Left lung (tissue), 10 donors: ENCODE data around the gene PTH1R. TPM values are rescaled to one million over a fixed set of nuclear protein-coding genes. Genes with fewer than 3 reads are reported as not detected.

Source experiments
- ATAC-seq: fragments of 200-7000 bp; cut with Tn5 transposase; one replicate; pipeline ENCODE4 v1.9.1; 2020; ENCODE audit warnings: moderate library complexity
- DNase-seq, 4 donors: peaks; one replicate each; pipeline ENCODE4 v3.0.0-alpha.2; 2013 to 2020
- H3K27ac ChIP-seq, 2 donors: fragments of 200-600 bp; sonication (generic) in 1 of 2; one replicate each; pipeline versions ENCODE4 v1.5.0 to v1.8.0; 2020 to 2021
- H3K27me3 ChIP-seq, 2 donors: fragments of 200-600 bp; sonication (generic) in 1 of 2; one replicate each; pipeline versions ENCODE4 v1.5.0 to v1.8.0; 2020 to 2021
- H3K36me3 ChIP-seq, 2 donors: fragments of 200-600 bp; sonication (generic) in 1 of 2; one replicate each; pipeline versions ENCODE4 v1.5.0 to v1.8.0; 2020 to 2021
- H3K4me1 ChIP-seq, 2 donors: fragments of 200-600 bp; one replicate each; pipeline ENCODE4 v1.8.0; 2021
- H3K4me3 ChIP-seq, 2 donors: fragments of 200-600 bp; sonication (generic) in 1 of 2; one replicate each; pipeline versions ENCODE4 v1.5.0 to v1.8.0; 2020 to 2021; ENCODE audit warnings: mild to moderate bottlenecking in 1 of 2
- H3K9me3 ChIP-seq, 2 donors: fragments of 200-600 bp; sonication (generic) in 1 of 2; one replicate each; pipeline versions ENCODE4 v1.5.0 to v1.8.0; 2020 to 2021
- intact Hi-C, 2 donors: fragments of 100-400 bp; cut with DNase I; formaldehyde crosslinking; loops; one replicate each; pipeline versions ENCODE4 v1.11.2 to v1.14.2; 2022
- polyA plus RNA-seq, 6 donors: library from polyadenylated mRNA; unstranded; fragments of 120-200 nt; gene quantifications; one replicate each; pipeline ENCODE4 v1.2.1, GENCODE V29; 2013; ENCODE audit not compliant: insufficient read length in 6 of 6
- total RNA-seq, 2 donors: library from RNA; stranded (reverse); fragmentation: NEBNext Ultra II Directional; extraction: Animal tissue kit (Norgen Biotek cat#: 25700); gene quantifications; one replicate each; pipeline ENCODE4 v1.2.1, GENCODE V29; 2021
- TF ChIP-seq, protein P1 (sequence below), 2 donors: fragments of 200-600 bp; sonication (generic) in 1 of 2; IDR thresholded peaks; one replicate each; pipeline versions ENCODE4 v1.5.0 to v1.8.0; 2021; ENCODE audit warnings: antibody characterized with exemption in 2 of 2
- donor health status: DM: no; HTN: yes; CAD: no.
- donor health status: DM: no; HTN: no; CAD: no.

The PTH1R gene
- total and polyA plus RNA-seq, 8 donors = 12.0 to 131 (median 73.6) TPM

- DNase-seq = no peak
- no peaks in the 10 kb centered on the region for H3K9me3 ChIP-seq
- H3K4me1 ChIP-seq = peaks cover 0 to under 1% of the 10 kb centered on the region in 2 donors
- ATAC-seq = no peak
- TF ChIP-seq, protein P1, sequence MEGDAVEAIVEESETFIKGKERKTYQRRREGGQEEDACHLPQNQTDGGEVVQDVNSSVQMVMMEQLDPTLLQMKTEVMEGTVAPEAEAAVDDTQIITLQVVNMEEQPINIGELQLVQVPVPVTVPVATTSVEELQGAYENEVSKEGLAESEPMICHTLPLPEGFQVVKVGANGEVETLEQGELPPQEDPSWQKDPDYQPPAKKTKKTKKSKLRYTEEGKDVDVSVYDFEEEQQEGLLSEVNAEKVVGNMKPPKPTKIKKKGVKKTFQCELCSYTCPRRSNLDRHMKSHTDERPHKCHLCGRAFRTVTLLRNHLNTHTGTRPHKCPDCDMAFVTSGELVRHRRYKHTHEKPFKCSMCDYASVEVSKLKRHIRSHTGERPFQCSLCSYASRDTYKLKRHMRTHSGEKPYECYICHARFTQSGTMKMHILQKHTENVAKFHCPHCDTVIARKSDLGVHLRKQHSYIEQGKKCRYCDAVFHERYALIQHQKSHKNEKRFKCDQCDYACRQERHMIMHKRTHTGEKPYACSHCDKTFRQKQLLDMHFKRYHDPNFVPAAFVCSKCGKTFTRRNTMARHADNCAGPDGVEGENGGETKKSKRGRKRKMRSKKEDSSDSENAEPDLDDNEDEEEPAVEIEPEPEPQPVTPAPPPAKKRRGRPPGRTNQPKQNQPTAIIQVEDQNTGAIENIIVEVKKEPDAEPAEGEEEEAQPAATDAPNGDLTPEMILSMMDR (IDR thresholded peaks at IDR 0.05) = no peak
- intact Hi-C loops = no loop called here
- H3K27ac ChIP-seq = no peak overlapping the region
- peaks cover 0 to 84% of the 10 kb centered on the region in 2 donors for H3K36me3 ChIP-seq
- no peak overlapping the region for H3K4me3 ChIP-seq
- no peaks in the 10 kb centered on the region for H3K27me3 ChIP-seq
These were observed 41.1 kb downstream of the PTH1R start for GRCh38 chr3:46918634-46919033.

- H3K27me3 ChIP-seq = no peaks in the 10 kb centered on the region
- peaks cover 0 to 19% of the 10 kb centered on the region in 2 donors for H3K4me1 ChIP-seq
- H3K9me3 ChIP-seq = no peaks in the 10 kb centered on the region
- H3K4me3 ChIP-seq = no peak overlapping the region
- TF ChIP-seq, protein P1 (IDR thresholded peaks at IDR 0.05) = no peak
- ATAC-seq (no peak), DNase-seq (no peak)
- H3K36me3 ChIP-seq = peaks cover 0 to 100% of the 10 kb centered on the region in 2 donors
- no peak overlapping the region for H3K27ac ChIP-seq
- intact Hi-C loops = no loop called here
These were observed 43.5 kb downstream of the PTH1R start for GRCh38 chr3:46921041-46921440.

GRCh38 chr3:46921871-46922271 is 44.4 kb downstream of the PTH1R start:
- ATAC-seq (no peak), DNase-seq (peak in 1 of 4 donors; percentile 27)
- Histone ChIP-seq H3K27me3 (no peaks in the 10 kb centered on the region), H3K4me1 (peaks cover 7 to 27% of the 10 kb centered on the region in 2 donors), H3K27ac (no peak overlapping the region), H3K36me3 (peaks cover 0 to 95% of the 10 kb centered on the region in 2 donors), H3K9me3 (no peaks in the 10 kb centered on the region), H3K4me3 (no peak overlapping the region)
- intact Hi-C loops = no loop called here
- TF ChIP-seq, protein P1 (IDR thresholded peaks at IDR 0.05) = no peak

DNA sequence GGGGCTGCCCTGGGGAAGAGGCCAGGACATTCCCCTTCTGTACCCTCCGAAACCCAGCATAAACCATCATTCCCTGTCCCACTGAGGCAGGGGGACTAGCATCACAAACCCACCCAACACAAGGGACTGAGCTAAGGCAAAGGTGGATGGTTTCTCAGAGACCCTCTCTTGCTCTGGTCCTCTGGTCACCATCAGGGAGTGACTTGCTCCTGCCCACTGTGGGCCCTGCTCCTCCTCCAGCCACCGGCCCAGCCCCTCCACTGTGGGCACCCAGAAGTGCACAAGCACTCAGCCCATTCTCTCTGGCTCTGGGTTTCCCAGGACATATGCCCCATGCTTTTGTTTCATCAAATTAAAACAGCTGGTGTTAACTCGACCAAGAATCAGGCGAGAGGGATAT is 44.9 kb downstream of the PTH1R start:
- H3K4me3 ChIP-seq = no peak overlapping the region
- no peaks in the 10 kb centered on the region for H3K9me3 ChIP-seq
- H3K4me1 ChIP-seq = peaks cover 11 to 33% of the 10 kb centered on the region in 2 donors
- DNase-seq (no peak), ATAC-seq (no peak)
- H3K27ac ChIP-seq = no peak overlapping the region
- intact Hi-C loops = no loop called here
- TF ChIP-seq, protein P1 (IDR thresholded peaks at IDR 0.05) = no peak
- peaks cover 0 to 90% of the 10 kb centered on the region in 2 donors for H3K36me3 ChIP-seq
- H3K27me3 ChIP-seq = no peaks in the 10 kb centered on the region

GRCh38 chr3:46922871-46923558 is 45.5 kb downstream of the PTH1R start:
- H3K9me3 ChIP-seq = no peaks in the 10 kb centered on the region
- TF ChIP-seq, protein P1 (IDR thresholded peaks at IDR 0.05) = no peak
- intact Hi-C loops = no loop called here
- DNase-seq (peak in 1 of 4 donors; percentile 26), ATAC-seq (no peak)
- peaks cover 0 to 84% of the 10 kb centered on the region in 2 donors for H3K36me3 ChIP-seq
- no peak overlapping the region for H3K27ac ChIP-seq
- H3K4me3 ChIP-seq = no peak overlapping the region
- no peaks in the 10 kb centered on the region for H3K27me3 ChIP-seq
- H3K4me1 ChIP-seq = peaks cover 15 to 39% of the 10 kb centered on the region in 2 donors
